IMR-90 (cell line): ENCODE results near the gene ATP10A. TPM values are rescaled to one million over a fixed set of nuclear protein-coding genes. Genes with fewer than 3 reads are reported as not detected.

ENCODE experiments used
- ATAC-seq: fragments of 200-7000 bp; cut with Tn5 transposase; 2 replicates; pipeline ENCODE4 v1.9.1; 2020; ENCODE audit warnings: low read depth, mild to moderate bottlenecking, moderate library complexity
- BruUV-seq: library from RNA; stranded (reverse); fragments of 400-500 nt; replicated peaks from 2 replicates; lab custom pipeline; 2021; lab: Mats Ljungman, UMichigan
- CTCF ChIA-PET: fragments of 300-600 bp; formaldehyde crosslinking; extraction: SDS; loops from one replicate; lab custom pipeline; 2021; ENCODE audit warnings: antibody characterized with exemption; lab: Yijun Ruan, JAX
- POLR2A ChIA-PET: fragments of 300-600 bp; sonication (Branson Sonifier 250); formaldehyde crosslinking; loops from one replicate; lab custom pipeline; 2022; ENCODE audit warnings: antibody characterized with exemption; ENCODE audit not compliant: unreplicated experiment; lab: Charles Lee
- DNase-seq: peaks from one replicate; pipeline ENCODE4 v3.0.0; 2013
- H2AFZ ChIP-seq: replicated peaks from 2 replicates; pipeline ENCODE3; 2013; ENCODE audit warnings: low read length, mild to moderate bottlenecking; ENCODE audit not compliant: poor library complexity
- H2AK5ac ChIP-seq: 2 replicates; pipeline ENCODE4 v1.6.1; 2013; ENCODE audit warnings: low read depth, low read length, inconsistent platforms
- H2AK9ac ChIP-seq: replicated peaks from 2 replicates; pipeline ENCODE3; 2013; ENCODE audit warnings: mild to moderate bottlenecking, low read depth, low read length, moderate library complexity; ENCODE audit not compliant: poor library complexity
- H2BK120ac ChIP-seq: 2 replicates; pipeline ENCODE4 v1.6.1; 2013; ENCODE audit warnings: low read depth, low read length, inconsistent platforms
- H2BK15ac ChIP-seq: 3 replicates; pipeline ENCODE4 v1.6.1; 2013; ENCODE audit warnings: low read depth, low read length, inconsistent platforms
- H2BK20ac ChIP-seq: 2 replicates; pipeline ENCODE4 v1.6.1; 2013; ENCODE audit warnings: low read depth, mild to moderate bottlenecking, inconsistent platforms, low read length, moderate library complexity
- H2BK5ac ChIP-seq: 2 replicates; pipeline ENCODE4 v1.6.1; 2013; ENCODE audit warnings: mild to moderate bottlenecking, low read depth, low read length, inconsistent platforms; ENCODE audit not compliant: poor library complexity, severe bottlenecking
- H3K14ac ChIP-seq: replicated peaks from 2 replicates; pipeline ENCODE4 v1.6.1; 2013; ENCODE audit warnings: low read depth, low read length, inconsistent platforms
- H3K18ac ChIP-seq: 2 replicates; pipeline ENCODE4 v1.6.1; 2013; ENCODE audit warnings: low read depth, low read length, control low read depth
- H3K23ac ChIP-seq: 2 replicates; pipeline ENCODE4 v1.6.1; 2013; ENCODE audit warnings: low read depth, low read length, inconsistent platforms
- H3K27ac ChIP-seq: 2 replicates; pipeline ENCODE4 v1.5.1; 2013; ENCODE audit warnings: mild to moderate bottlenecking, control low read depth, low read length; ENCODE audit not compliant: insufficient read depth
- H3K27me3 ChIP-seq: 2 replicates; pipeline ENCODE4 v1.6.1; 2013; ENCODE audit warnings: low read length; ENCODE audit not compliant: control insufficient read depth, insufficient read depth
- H3K36me3 ChIP-seq: 2 replicates; pipeline ENCODE4 v1.6.1; 2013; ENCODE audit warnings: low read length, mixed read lengths; ENCODE audit not compliant: control insufficient read depth, insufficient read depth
- H3K4ac ChIP-seq: 2 replicates; pipeline ENCODE4 v1.6.1; 2013; ENCODE audit warnings: low read depth, low read length, inconsistent platforms
- H3K4me1 ChIP-seq: 2 replicates; pipeline ENCODE4 v1.6.1; 2013; ENCODE audit warnings: low read length, mixed read lengths; ENCODE audit not compliant: control insufficient read depth, insufficient read depth
- H3K4me2 ChIP-seq: 2 replicates; pipeline ENCODE4 v1.6.1; 2013; ENCODE audit warnings: low read depth, mild to moderate bottlenecking, control low read depth, low read length, moderate library complexity
- H3K4me3 ChIP-seq: 2 replicates; pipeline ENCODE4 v1.5.1; 2013; ENCODE audit warnings: low read depth, mild to moderate bottlenecking, control low read depth, low read length, moderate library complexity; ENCODE audit not compliant: insufficient read depth
- H3K56ac ChIP-seq: 2 replicates; pipeline ENCODE4 v1.6.1; 2013; ENCODE audit warnings: low read length, inconsistent platforms; ENCODE audit not compliant: insufficient read depth; ENCODE audit errors: extremely low read depth
- H3K79me1 ChIP-seq, 2 experiments: 2 replicates each; pipeline ENCODE4 v1.6.1; 2013; ENCODE audit warnings: low read length in 2 of 2, inconsistent platforms in 1 of 2, low read depth in 1 of 2
- H3K9ac ChIP-seq: 2 replicates; pipeline ENCODE4 v1.6.1; 2013; ENCODE audit warnings: low read depth, low read length, control low read depth
- H3K9me1 ChIP-seq: 2 replicates; pipeline ENCODE4 v1.6.1; 2013; ENCODE audit warnings: low read length, inconsistent platforms; ENCODE audit not compliant: insufficient read depth
- H3K9me3 ChIP-seq: 2 replicates; pipeline ENCODE4 v1.6.1; 2013; ENCODE audit warnings: low read length; ENCODE audit not compliant: control insufficient read depth, insufficient read depth
- H4K20me1 ChIP-seq: 2 replicates; pipeline ENCODE4 v1.6.1; 2013; ENCODE audit warnings: low read length, inconsistent platforms; ENCODE audit not compliant: insufficient read depth
- H4K5ac ChIP-seq: 2 replicates; pipeline ENCODE4 v1.6.1; 2013; ENCODE audit warnings: mild to moderate bottlenecking, low read depth, low read length, control low read depth
- H4K8ac ChIP-seq, 2 experiments: 2 replicates each; pipeline ENCODE4 v1.6.1; 2013; ENCODE audit warnings: low read depth in 2 of 2, low read length in 2 of 2, control low read depth in 1 of 2, inconsistent platforms in 1 of 2
- H4K91ac ChIP-seq: 2 replicates; pipeline ENCODE4 v1.6.1; 2013; ENCODE audit warnings: low read depth, low read length, inconsistent platforms; ENCODE audit not compliant: insufficient read depth
- BHLHE40 ChIP-seq: fragments of 150-350 bp; IDR thresholded peaks from 2 replicates; pipeline ENCODE4 v1.6.1; 2016; ENCODE audit warnings: mild to moderate bottlenecking, low read depth, low read length
- CHD1 ChIP-seq: IDR thresholded peaks from 2 replicates; pipeline ENCODE4 v1.6.1; 2012; ENCODE audit warnings: low read depth, low read length, improper control_type of control experiment
- FOS ChIP-seq: fragments of 150-350 bp; IDR thresholded peaks from 2 replicates; pipeline ENCODE4 v1.6.1; 2016; ENCODE audit warnings: low read depth, low read length
- MAFK ChIP-seq: IDR thresholded peaks from 2 replicates; pipeline ENCODE4 v1.6.1; 2012; ENCODE audit warnings: low read depth, low read length, improper control_type of control experiment
- MAZ ChIP-seq: IDR thresholded peaks from 2 replicates; pipeline ENCODE4 v1.6.1; 2012; ENCODE audit warnings: low read depth, mild to moderate bottlenecking, low read length, improper control_type of control experiment, moderate library complexity, borderline replicate concordance
- MXI1 ChIP-seq: IDR thresholded peaks from 2 replicates; pipeline ENCODE4 v1.6.1; 2012; ENCODE audit warnings: low read depth, mild to moderate bottlenecking, low read length, moderate library complexity, borderline replicate concordance
- POLR2A ChIP-seq: IDR thresholded peaks from 2 replicates; pipeline ENCODE4 v1.6.1; 2012; ENCODE audit warnings: mild to moderate bottlenecking, low read depth, low read length
- RAD21 ChIP-seq: IDR thresholded peaks from 2 replicates; pipeline ENCODE4 v1.6.1; 2012; ENCODE audit warnings: low read length, improper control_type of control experiment
- RCOR1 ChIP-seq: IDR thresholded peaks from 2 replicates; pipeline ENCODE4 v1.6.1; 2012; ENCODE audit warnings: mild to moderate bottlenecking, low read length, improper control_type of control experiment; ENCODE audit not compliant: insufficient replicate concordance
- RFX5 ChIP-seq: IDR thresholded peaks from 2 replicates; pipeline ENCODE4 v1.8.0; 2012; ENCODE audit warnings: low read depth, mild to moderate bottlenecking, low read length, moderate library complexity
- WGBS, 2 experiments: methylation state at CpG; one replicate each; pipeline versions ENCODE4 v1.1.5 to v1.1.7; 2013; ENCODE audit warnings: missing lambda C conversion rate in 2 of 2; ENCODE audit not compliant: insufficient read length in 1 of 2; ENCODE audit errors: extremely low coverage in 2 of 2; 5-methylcytosine and 5-hydroxymethylcytosine counted together
- dilution Hi-C: fragments of 300-500 bp; cut with HindIII; formaldehyde crosslinking; loops from one replicate; pipeline ENCODE4 v1.14.3; 2018; ENCODE audit warnings: low sequenced_read_pairs; ENCODE audit not compliant: unreplicated experiment
- in situ Hi-C: fragments of 300-500 bp; cut with MboI; formaldehyde crosslinking; loops from 3 replicates; pipeline ENCODE4 v1.14.3; 2019; ENCODE audit warnings: low sequenced_read_pairs, inconsistent platforms, mixed read lengths
- intact Hi-C: fragments of 100-400 bp; cut with micrococcal nuclease; formaldehyde crosslinking; loops from 2 replicates; pipeline ENCODE4 v1.10.0; 2022
- polyA plus RNA-seq, 3 experiments: library from polyadenylated mRNA; depleted of rRNA; stranded (reverse); fragments of >200 nt; gene quantifications; 2 replicates each; pipeline ENCODE4 v1.2.3, GENCODE V29; 2012; ENCODE audit warnings: low replicate concordance in 1 of 3
- total RNA-seq: library from RNA; depleted of rRNA; stranded (reverse); fragments of >200 nt; gene quantifications from 2 replicates; pipeline ENCODE4 v1.2.3, GENCODE V29; 2012
- TF ChIP-seq, protein P1 (sequence below): fragments of 150-350 bp; IDR thresholded peaks from 2 replicates; pipeline ENCODE4 v1.6.1; 2016; ENCODE audit warnings: low read depth, mild to moderate bottlenecking, low read length, moderate library complexity, borderline replicate concordance

The ATP10A gene
- total and polyA plus RNA-seq, 2 of the 4 experiments (the other 2 are of a cell fraction), result 13.8 to 16.0 TPM

GRCh38 chr15:25741256-25741580 lies 121.9 kb downstream of the ATP10A start:
- Histone ChIP-seq H2BK20ac (no peak overlapping the region), H4K5ac (no peak overlapping the region), H3K4ac (no peak overlapping the region), H3K18ac (no peak overlapping the region), H3K14ac (no peak overlapping the region), H3K4me1 (peaks cover 10% of the 10 kb centered on the region), H3K9me3 (no peaks in the 10 kb centered on the region), H3K4me2 (no peak overlapping the region), H2BK5ac (no peak overlapping the region), H4K8ac (no peak overlapping the region), H3K4me3 (no peak overlapping the region), H2BK15ac (no peak overlapping the region), H4K20me1 (no peaks in the 10 kb centered on the region; the same call in 1 of the 2 replicates), H2AK9ac (no peak overlapping the region), H3K56ac (no peak overlapping the region), H2BK120ac (no peak overlapping the region), H3K27me3 (no peaks in the 10 kb centered on the region), H3K79me1 (peaks cover 7 to 56% of the 10 kb centered on the region in 2 experiments; a peak in 3 of 4 replicates), H4K91ac (no peak overlapping the region), H3K9me1 (peaks cover 11% of the 10 kb centered on the region), H3K23ac (no peak overlapping the region), H2AFZ (no peak overlapping the region), H2AK5ac (no peak overlapping the region), H3K9ac (no peak overlapping the region), H3K27ac (no peak overlapping the region), H3K36me3 (no peaks in the 10 kb centered on the region)
- TF ChIP-seq CHD1, result no peak
- no peak for TF ChIP-seq FOS
- TF ChIP-seq, protein P1, sequence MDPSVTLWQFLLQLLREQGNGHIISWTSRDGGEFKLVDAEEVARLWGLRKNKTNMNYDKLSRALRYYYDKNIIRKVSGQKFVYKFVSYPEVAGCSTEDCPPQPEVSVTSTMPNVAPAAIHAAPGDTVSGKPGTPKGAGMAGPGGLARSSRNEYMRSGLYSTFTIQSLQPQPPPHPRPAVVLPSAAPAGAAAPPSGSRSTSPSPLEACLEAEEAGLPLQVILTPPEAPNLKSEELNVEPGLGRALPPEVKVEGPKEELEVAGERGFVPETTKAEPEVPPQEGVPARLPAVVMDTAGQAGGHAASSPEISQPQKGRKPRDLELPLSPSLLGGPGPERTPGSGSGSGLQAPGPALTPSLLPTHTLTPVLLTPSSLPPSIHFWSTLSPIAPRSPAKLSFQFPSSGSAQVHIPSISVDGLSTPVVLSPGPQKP, result no peak
- TF ChIP-seq RAD21, result no peak
- TF ChIP-seq MXI1, result no peak
- no peak for TF ChIP-seq BHLHE40
- no peak for TF ChIP-seq MAFK
- TF ChIP-seq MAZ, result no peak
- no peak for TF ChIP-seq POLR2A
- no peak for TF ChIP-seq RCOR1
- no peak for TF ChIP-seq RFX5
- 92% methylated on average over 2 of the region's 5 CpGs; no CpG with 5 or more reads in 1 of the 2 experiments for WGBS, 2 experiments
- intact Hi-C loops, result loop anchor here (5.0 kb wide), 1 partner anchor 36 kb away; no protein-coding TSS in a partner anchor
- ChIA-PET POLR2A (no interaction called here), CTCF (no interaction called here)
- dilution Hi-C loops, result no loop called here
- ATAC-seq (no peak), DNase-seq (no peak)
- in situ Hi-C loops, result no loop called here
- no TSS peak for BruUV-seq
